OCI-LY7 (cell line): Measurements from ENCODE around the gene USP28. TPM values are rescaled to one million over a fixed set of nuclear protein-coding genes. Genes with fewer than 3 reads are reported as not detected.
A peak's percentile ranks its signal among the peaks of the same experiment; 100 is the strongest.

Experiments used
- BruUV-seq: library from RNA; stranded (reverse); fragments of 400-500 nt; replicated peaks from 2 replicates; lab custom pipeline; 2021; lab: Mats Ljungman, UMichigan
- CTCF ChIA-PET: fragments of 300-600 bp; sonication (Branson Sonifier 250); formaldehyde crosslinking; loops from one replicate; lab custom pipeline; 2022; ENCODE audit warnings: antibody characterized with exemption; ENCODE audit not compliant: unreplicated experiment; lab: Charles Lee
- POLR2A ChIA-PET: fragments of 300-600 bp; sonication (Branson Sonifier 250); formaldehyde crosslinking; loops from one replicate; lab custom pipeline; 2022; ENCODE audit warnings: antibody characterized with exemption; lab: Charles Lee
- DNase-seq: peaks from one replicate; pipeline ENCODE4 v3.0.0-alpha.2; 2015; ENCODE audit warnings: low spot score
- H2AFZ ChIP-seq: fragments of 200-600 bp; sonication (generic), shearing (Covaris generic); 2 replicates; pipeline ENCODE4 v1.6.1; 2014; ENCODE audit warnings: mild to moderate bottlenecking, antibody characterized with exemption, low read length, moderate library complexity
- H3K27ac ChIP-seq: fragments of 200-600 bp; sonication (generic); 2 replicates; pipeline ENCODE4 v1.5.1; 2014; ENCODE audit warnings: mixed run types, low read depth, mild to moderate bottlenecking, moderate library complexity, low read length, inconsistent platforms; ENCODE audit not compliant: poor library complexity, severe bottlenecking
- H3K36me3 ChIP-seq: fragments of 200-600 bp; sonication (generic); 2 replicates; pipeline ENCODE4 v1.6.1; 2014; ENCODE audit warnings: mild to moderate bottlenecking, antibody characterized with exemption, low read length, moderate library complexity, mixed read lengths; ENCODE audit not compliant: insufficient read depth
- H3K4me1 ChIP-seq: fragments of 200-600 bp; sonication (generic); 2 replicates; pipeline ENCODE4 v1.5.1; 2014; ENCODE audit warnings: mild to moderate bottlenecking, low read length; ENCODE audit not compliant: insufficient read depth, poor library complexity, severe bottlenecking
- H3K4me2 ChIP-seq: fragments of 200-600 bp; sonication (generic); 2 replicates; pipeline ENCODE4 v1.6.1; 2014; ENCODE audit warnings: mild to moderate bottlenecking, low read length
- H3K4me3 ChIP-seq: fragments of 200-600 bp; sonication (generic); 2 replicates; pipeline ENCODE4 v1.5.1; 2014; ENCODE audit warnings: mild to moderate bottlenecking, low read depth, low read length; ENCODE audit not compliant: poor library complexity, severe bottlenecking
- H3K79me2 ChIP-seq: fragments of 200-600 bp; sonication (generic); 2 replicates; pipeline ENCODE4 v1.6.1; 2016; ENCODE audit warnings: low read depth, mild to moderate bottlenecking, low read length, moderate library complexity, mixed read lengths; ENCODE audit not compliant: insufficient read depth
- H3K9me2 ChIP-seq: fragments of 200-600 bp; sonication (generic); 2 replicates; pipeline ENCODE4 v1.6.1; 2016; ENCODE audit warnings: mild to moderate bottlenecking, low read length, mixed read lengths; ENCODE audit not compliant: insufficient read depth
- H3K9me3 ChIP-seq: fragments of 200-600 bp; sonication (generic); 2 replicates; pipeline ENCODE4 v1.6.1; 2014; ENCODE audit warnings: mild to moderate bottlenecking, mixed run types, low read length, mixed read lengths
- H4K20me1 ChIP-seq: fragments of 200-600 bp; sonication (generic); 2 replicates; pipeline ENCODE4 v1.6.1; 2014; ENCODE audit warnings: mild to moderate bottlenecking, antibody characterized with exemption, low read length, moderate library complexity, mixed read lengths; ENCODE audit not compliant: insufficient read depth
- CTCF ChIP-seq: fragments of 200-600 bp; sonication (generic); conservative IDR thresholded peaks from 2 replicates; pipeline ENCODE4 v1.5.1; 2014; ENCODE audit warnings: mild to moderate bottlenecking, antibody characterized with exemption, low read length, moderate library complexity, mixed read lengths
- EZH2phosphoT487 ChIP-seq: fragments of 200-600 bp; sonication (generic); IDR thresholded peaks from 2 replicates; pipeline ENCODE4 v1.6.1; 2018; ENCODE audit warnings: low read depth, borderline replicate concordance, mild to moderate bottlenecking, mixed run types, antibody characterized with exemption, low read length, moderate library complexity, mixed read lengths
- intact Hi-C: fragments of 100-400 bp; cut with micrococcal nuclease; formaldehyde crosslinking; loops from one replicate; pipeline ENCODE4 v1.10.0; 2022; ENCODE audit not compliant: unreplicated experiment
- total RNA-seq, 2 experiments: library from RNA; depleted of rRNA in 1 of 2; stranded (reverse); fragments of >200 nt in 1 of 2; shearing (Covaris generic) in 1 of 2; gene quantifications; 2 replicates each; pipeline ENCODE4 v1.2.3, GENCODE V29; 2014 to 2022

Gene USP28
- total RNA-seq, 2 experiments from 2014 or later: 26.8 to 37.1 TPM

GRCh38 chr11:113901141-113901540 is 25.8 kb upstream of the USP28 start:
- H3K79me2 ChIP-seq: no peaks in the 10 kb centered on the region
- H3K4me2 ChIP-seq: no peak overlapping the region
- no peaks in the 10 kb centered on the region for H3K9me3 ChIP-seq
- no peak for DNase-seq
- H2AFZ ChIP-seq: no peak overlapping the region
- H3K36me3 ChIP-seq: no peaks in the 10 kb centered on the region
- H4K20me1 ChIP-seq: no peaks in the 10 kb centered on the region
- BruUV-seq: no TSS peak
- ChIA-PET CTCF (interaction anchor here (0.6 kb wide), 2 partner anchors 93 to 284 kb away, joined by 4 to 6 read pairs; no protein-coding TSS in a partner anchor), POLR2A (interaction anchor here (0.8 kb wide), 1 partner anchor 10 kb away, joined by 3 read pairs; no protein-coding TSS in a partner anchor)
- no peaks in the 10 kb centered on the region for H3K4me1 ChIP-seq
- TF ChIP-seq EZH2phosphoT487: no peak
- no peak for TF ChIP-seq CTCF
- H3K9me2 ChIP-seq: no peaks in the 10 kb centered on the region
- no peak overlapping the region for H3K4me3 ChIP-seq
- intact Hi-C loops: no loop called here
- no peak overlapping the region for H3K27ac ChIP-seq

- no peak overlapping the region for H3K4me3 ChIP-seq
- H2AFZ ChIP-seq: no peak overlapping the region
- peak; percentile 48 for DNase-seq
- H3K9me3 ChIP-seq: no peaks in the 10 kb centered on the region
- BruUV-seq: no TSS peak
- CTCF ChIA-PET: interaction anchor here (1.0 kb wide), 1 partner anchor 13 kb away, joined by 4 read pairs; no protein-coding TSS in a partner anchor
- POLR2A ChIA-PET: interaction anchor here (0.7 to 1.0 kb wide), 3 partner anchors 9 to 28 kb away, joined by 3 to 4 read pairs (median 4); no protein-coding TSS in a partner anchor
- no peaks in the 10 kb centered on the region for H4K20me1 ChIP-seq
- H3K27ac ChIP-seq: no peak overlapping the region
- H3K4me2 ChIP-seq: no peak overlapping the region
- intact Hi-C loops: loop anchor here (1.0 to 2.0 kb wide), 3 partner anchors 98 to 365 kb away; no protein-coding TSS in a partner anchor
- H3K4me1 ChIP-seq: no peaks in the 10 kb centered on the region
- H3K9me2 ChIP-seq: no peaks in the 10 kb centered on the region
- TF ChIP-seq EZH2phosphoT487 (no peak), CTCF (peak; percentile 92)
- no peaks in the 10 kb centered on the region for H3K36me3 ChIP-seq
- H3K79me2 ChIP-seq: no peaks in the 10 kb centered on the region
Measured at GRCh38 chr11:113896156-113896879, 20.9 kb upstream of the USP28 start.
